HL-60/S4 treated with phorbol 12-myristate 13-acetate at 8.2 ng/mL for 4 days and 3 days (cell line): ENCODE results near the gene TMEM259.

ENCODE experiments used
- in situ Hi-C: fragments of 300-500 bp; cut with MboI; formaldehyde crosslinking; loops from 2 replicates; pipeline ENCODE4 v1.15.0; 2022; ENCODE audit warnings: low sequenced_read_pairs

The TMEM259 gene

DNA sequence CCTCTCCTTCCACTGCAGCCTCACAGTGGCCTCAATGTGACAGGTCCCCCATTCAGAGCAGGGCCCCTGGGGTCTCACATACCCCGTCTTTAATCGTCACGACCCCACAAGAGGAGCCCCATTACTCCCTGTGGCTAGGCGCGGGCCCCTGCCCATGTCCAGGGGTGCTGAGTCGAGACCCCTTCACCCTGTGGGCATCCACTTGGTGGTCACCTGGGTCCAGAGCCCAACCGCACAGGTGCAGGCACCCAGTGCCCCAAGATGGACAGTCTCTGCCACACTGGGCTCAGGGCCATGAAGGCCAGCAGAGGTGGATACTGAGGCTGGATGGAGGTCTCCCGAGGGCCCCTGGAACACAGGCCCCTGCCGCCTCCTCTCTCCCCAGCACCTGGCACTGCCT lies 3.0 kb downstream of the TMEM259 start:
- in situ Hi-C loops: no loop called here

DNA sequence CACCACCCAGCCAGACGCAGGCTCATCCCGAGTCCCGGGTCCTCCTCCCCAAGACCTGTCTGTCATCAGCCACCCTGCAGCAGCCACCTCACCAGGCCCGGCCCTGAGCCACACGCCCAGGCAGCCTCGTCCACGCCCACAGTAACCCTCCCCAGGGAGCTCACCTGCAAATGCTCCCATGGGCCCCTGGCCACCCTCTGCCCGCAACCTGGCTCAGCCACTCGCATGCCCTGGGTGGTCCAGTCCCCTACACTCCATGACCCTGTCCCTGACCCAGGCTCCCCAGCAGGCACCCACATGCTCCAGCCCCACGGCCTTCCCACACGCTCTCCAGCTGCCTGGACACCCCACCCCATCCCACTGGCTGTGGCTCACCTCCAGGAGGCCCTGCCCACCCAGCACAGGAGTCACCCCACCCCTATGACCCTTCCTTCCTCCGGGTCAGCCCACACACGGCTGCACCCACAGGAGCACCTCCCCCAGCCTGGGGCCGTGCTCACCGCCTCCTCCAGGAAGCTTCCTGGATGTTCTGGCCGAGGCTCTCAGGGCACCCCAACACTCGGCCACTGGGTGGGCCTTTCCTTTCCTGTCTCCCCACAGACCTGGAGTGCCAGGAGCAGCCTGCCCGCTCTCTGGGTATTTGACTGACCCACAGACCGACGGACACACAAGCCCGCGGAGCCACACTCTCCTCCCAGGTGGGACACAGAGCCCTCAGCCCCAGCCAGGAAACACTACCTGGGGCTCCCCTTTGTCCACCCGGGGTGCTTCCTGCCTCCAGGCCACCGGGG lies 3.6 kb downstream of the TMEM259 start:
- in situ Hi-C loops: no loop called here

DNA sequence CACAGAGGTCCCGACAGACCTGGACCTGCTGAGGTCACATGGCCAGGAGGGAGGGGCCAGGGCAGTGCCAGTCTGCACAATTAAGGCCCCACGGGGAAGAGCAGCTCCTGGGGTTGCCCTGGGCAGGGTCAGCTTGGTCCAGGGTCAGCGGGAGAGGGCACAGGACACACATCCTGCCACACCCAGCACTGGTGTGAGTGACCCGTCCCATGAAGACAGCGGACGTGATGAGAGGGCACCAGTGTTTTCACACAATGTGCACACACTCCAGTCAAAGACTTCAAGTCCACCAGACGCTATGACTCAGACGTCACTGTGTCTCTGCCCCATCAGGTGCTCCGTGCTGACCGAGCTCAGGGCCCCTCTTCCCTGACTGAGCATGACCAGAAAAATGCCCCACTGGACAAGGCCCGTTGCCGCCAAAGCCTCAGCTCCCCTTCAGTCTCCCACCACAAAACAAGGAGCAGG lies 4.2 kb downstream of the TMEM259 start:
- in situ Hi-C loops: no loop called here

DNA sequence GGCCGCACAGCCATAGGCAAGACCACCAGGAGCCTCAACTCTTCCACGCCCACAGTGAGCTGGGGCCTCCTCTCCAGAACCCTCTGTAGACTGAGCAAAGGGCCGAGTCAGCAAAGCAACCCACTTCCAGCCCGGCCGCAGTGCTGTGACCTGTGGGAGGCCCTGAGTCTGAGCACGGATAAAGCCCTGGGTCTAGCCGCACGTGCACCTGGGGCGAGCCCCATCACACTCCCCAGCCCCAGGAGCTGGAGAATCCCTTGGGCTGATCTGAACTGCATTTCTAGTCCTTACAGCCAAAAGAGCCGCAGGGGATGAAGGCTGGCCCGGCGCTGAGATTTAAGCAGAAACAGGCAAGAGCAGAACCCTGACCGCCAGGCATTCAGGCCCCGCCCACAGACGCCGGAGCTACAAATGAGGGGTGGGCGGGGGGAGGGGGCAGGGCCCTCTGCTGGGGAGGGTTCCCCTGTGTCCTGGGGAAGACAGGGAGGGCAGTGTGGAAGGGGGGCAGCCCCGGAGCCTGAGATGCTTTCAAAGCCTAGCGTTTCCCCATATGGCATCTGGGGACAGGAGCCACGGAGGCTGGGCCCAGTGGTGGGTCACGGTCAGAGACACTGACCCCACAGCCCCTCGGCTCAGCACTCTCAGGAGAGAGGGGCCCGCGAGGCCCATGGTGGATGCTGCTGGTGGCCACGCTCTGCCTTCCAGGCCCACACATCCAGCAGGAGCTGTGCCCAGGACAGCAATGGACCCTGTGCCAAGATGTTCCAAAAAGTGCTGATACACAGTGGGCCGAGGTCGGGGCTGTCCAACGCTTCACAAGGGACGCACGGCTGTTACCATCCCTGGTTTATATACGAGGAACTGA lies 4.9 kb downstream of the TMEM259 start:
- in situ Hi-C loops: no loop called here

DNA sequence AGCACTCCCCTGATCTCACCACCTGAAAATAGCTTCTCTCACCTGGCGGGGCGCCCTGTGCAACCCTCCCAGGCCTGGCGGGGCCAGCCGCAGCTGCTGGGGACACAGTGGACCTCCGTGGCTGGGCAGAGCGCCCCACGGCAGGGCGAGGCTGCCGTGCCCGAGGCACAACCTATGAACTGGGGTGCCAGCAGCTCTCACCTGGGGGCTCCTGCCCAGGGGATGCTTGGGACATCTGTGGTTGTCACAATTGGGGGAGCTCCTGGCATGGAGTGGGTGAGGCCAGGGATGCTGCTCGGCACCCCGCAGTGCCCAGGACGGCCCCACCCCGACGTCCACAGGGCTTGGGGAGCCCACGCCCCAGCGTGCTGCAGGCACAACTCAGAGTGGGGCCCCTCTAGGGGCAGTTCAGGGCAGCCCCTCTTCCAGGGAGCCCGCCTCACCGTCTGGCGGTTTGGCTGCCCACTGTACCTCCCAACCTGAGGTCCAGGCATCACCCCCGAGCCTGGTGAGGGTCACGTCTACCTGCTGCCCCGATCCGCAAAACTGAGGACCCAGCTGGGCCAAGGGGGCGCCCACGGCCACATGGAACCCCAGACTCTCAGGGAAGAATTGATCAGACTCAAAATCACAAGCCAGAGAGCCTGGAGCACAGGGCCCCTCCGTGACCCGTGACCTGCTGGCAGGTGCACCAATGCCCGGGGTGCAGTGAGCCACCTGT lies 5.7 kb downstream of the TMEM259 start:
- in situ Hi-C loops: no loop called here

DNA sequence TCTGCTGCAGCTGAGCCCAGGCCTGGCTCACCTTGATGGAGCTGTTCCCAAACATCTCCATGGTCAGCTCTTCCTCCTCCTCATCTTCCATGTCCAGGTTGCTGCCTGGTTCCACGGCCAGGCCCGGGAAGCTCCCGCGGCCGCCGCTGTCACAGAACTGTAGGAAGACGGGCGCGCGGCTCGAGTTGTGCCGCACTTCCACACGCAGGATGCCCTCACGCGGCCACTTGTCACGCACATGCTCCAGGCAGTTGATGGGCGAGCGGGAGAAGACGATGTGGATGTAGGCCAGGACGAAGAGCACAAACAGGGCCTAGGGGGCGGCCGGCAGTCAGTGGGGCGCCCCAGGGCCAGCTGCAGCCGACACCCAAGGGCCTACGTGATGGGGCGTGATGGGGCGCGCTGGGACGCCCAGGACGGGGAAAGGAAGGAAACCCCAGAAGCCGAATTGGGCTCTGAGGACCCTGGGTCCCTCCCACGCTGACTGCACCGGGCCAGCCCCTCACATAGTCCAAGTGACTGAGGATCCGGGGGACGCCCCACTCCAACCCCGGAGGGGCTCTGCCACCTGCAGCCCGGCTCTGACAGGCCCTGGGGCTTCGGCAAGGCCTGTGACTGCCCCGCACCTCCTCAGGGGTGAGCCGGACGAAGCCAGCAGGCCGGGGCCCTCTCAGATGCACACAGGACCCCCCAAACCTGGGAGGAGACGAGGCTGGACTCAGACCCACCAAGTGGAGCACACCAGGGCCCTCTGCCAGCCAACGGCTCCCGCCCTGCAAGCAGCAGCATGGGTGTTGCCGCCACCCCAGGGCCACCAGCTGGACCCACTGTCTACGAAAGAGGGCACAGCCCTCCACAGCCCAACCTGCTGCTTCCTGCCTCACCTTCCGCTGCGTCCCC lies 6.5 kb downstream of the TMEM259 start:
- in situ Hi-C loops: no loop called here

DNA sequence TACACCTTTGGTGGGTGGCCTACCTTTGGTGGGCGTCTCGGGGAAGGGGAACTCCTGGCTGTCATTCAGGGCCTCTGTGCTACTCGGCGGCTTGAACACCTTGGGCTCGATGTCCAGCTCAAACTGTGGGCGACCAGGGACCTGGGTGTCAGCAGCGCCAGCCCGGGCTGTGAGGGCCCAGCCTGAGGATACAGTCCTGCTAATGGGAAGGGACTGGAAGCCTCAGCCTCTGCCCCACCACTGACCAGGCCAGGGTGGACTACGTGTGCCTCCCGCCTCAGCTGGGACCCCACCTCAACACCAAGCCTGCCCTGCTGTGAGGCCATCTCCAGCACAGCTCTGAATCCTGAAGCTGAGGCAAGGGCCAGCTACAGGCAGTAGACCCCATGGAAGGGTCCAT lies 7.7 kb downstream of the TMEM259 start:
- in situ Hi-C loops: no loop called here

DNA sequence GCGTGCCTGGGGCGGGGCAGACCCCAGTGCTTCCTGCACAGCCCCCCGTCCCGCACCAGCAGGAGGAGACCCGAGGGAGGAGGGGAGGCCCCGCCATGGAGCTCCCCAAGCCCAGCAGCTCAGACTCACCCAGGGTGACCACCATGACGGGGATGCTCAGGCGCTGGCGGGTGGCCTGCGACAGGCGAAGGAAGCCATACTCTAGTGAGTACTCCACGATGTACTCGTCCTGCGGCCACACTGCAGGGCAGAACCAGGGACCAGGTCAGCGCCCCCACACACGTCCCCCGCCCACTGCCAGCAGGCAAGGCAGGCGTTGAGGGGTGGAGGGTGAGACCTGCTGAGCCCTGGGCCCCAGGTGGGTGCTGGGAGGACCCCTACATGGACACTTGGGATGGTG lies 8.6 kb downstream of the TMEM259 start:
- in situ Hi-C loops: no loop called here

DNA sequence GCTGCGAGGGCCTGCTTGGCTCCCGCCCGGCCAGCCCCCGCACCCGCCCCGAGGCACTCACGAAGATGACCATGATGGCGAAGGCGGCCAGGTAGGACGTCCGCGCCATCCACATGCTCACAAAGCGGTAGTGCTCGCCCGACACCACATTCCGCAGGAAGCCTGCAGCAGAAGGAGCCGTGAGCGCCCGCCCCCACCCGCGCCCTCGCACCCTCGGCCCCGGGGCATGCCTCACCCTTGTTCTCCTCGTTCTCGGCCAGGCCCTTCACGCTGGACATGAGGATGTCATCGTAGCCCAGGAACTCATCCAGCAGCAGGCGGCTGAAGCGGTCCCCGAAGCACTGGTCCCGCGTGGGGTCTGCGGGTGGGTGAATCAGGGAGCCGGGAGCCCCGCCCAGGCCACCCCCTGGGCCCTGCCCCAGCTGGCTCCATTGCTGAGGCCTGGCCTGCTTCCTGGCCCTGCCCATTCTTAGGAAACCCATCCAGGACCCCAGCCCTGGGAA lies 9.0 kb downstream of the TMEM259 start:
- in situ Hi-C loops: no loop called here

DNA sequence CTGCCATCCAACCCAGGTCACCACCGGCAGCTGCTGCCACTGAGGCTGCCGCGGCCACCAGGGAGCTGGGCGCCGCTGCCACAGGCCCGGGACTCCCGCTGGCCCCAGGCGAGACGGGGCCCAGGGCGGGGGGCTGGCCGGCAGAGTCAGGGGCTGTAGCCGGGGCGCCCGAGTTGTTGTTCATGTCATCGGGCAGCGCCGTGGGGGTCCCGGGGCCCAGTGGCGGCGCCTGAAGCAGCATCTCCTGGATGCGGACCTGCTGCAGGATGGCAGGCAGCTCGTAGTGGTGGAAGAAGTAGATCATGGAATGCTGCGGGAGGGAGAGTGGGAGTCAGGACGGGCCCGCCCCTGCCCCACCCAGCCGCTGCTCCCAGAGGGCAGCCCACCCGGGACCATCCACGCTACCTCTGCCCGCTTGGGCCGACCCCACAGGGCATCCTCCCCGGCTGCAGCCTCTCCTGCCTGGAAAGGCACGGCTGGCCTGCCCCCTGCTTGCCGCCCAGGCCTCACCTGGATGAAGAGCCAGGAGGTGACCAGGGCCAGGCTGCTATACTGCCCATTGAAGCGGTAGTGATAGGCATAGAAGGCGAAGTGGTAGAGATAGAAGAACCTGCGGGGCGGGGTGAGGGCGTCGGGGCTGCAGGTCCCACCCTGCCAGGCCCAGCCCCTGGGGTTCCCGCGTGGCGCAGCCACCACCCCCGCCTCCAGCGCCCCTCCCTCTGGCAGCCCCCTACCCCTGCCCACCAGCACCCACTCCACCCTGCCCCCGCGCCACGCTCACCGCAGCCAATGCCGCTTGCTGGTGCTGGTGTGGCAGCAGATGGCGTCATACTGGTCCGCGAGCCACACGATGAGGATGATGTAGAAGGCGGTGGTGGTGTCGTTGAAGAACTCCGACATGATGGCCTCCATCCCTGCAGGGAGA lies 10.1 kb downstream of the TMEM259 start:
- in situ Hi-C loops: no loop called here

DNA sequence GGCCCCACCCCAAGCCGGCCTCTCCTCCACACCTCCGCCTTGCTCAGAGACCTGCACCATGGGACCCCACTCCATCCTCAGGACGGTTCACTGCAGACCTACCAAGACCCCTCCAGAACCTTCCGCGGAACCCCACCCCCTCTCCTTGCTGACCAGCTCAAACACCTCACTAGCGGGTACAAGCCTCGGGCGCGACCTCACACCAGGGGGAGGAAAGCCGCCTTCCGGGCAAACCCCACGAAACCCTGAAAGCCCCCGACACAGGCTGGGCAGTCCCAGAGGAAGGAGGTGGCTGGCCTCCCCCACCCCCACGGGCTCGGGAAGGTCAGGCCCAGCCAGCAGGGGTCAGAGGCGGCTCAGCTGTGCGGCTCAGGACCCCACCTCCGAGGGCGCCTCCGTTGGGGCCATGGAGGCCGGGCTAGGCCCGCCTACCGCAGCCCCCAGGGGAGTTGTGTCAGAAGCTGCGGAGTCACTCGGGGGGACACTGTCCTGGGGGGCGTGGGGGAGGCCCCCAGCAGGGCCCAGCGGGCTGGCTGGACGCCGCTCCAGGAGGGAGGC lies 10.9 kb downstream of the TMEM259 start:
- in situ Hi-C loops: no loop called here

DNA sequence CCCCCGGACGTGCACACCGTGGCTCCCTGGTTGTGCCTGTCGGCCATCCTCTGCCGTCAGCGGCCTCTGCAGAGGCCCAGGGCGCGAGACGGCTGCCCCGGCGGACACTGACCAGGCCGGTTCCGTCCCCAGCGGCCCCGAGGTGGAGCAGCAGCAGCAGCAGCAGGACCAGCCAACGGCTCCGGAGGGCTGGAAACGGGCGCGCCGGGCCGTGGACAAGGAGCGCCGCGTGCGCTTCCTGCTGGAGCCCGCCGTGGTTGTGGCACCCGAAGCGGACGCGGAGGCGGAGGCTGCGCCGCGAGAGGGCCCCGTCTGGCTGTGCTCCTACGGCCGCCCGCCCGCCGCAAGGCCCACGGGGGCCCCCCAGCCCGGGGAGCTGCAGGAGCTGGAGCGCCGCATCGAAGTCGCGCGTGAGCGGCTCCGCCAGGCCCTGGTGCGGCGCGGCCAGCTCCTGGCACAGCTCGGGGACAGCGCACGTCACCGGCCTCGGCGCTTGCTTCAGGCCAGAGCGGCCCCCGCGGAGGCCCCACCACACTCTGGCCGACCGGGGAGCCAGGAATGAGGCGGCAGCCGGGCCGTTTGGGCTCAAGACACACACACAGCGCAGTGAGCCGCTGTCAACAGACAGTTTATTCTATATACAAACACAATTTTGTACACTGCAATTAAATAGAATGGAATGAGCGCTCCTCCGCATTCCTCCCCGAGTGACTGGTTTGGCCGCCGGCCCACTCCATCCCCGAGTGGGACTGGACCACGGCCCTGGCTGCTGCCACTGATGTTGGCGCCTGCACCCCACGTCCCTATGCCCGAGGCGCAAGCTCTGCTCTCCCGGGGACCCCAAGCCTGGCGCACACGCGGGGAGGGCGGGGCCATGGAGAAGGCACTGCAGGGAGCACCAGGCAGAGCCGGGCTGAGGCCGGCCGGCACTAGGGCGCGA lies 11.6 kb downstream of the TMEM259 start:
- in situ Hi-C loops: no loop called here

DNA sequence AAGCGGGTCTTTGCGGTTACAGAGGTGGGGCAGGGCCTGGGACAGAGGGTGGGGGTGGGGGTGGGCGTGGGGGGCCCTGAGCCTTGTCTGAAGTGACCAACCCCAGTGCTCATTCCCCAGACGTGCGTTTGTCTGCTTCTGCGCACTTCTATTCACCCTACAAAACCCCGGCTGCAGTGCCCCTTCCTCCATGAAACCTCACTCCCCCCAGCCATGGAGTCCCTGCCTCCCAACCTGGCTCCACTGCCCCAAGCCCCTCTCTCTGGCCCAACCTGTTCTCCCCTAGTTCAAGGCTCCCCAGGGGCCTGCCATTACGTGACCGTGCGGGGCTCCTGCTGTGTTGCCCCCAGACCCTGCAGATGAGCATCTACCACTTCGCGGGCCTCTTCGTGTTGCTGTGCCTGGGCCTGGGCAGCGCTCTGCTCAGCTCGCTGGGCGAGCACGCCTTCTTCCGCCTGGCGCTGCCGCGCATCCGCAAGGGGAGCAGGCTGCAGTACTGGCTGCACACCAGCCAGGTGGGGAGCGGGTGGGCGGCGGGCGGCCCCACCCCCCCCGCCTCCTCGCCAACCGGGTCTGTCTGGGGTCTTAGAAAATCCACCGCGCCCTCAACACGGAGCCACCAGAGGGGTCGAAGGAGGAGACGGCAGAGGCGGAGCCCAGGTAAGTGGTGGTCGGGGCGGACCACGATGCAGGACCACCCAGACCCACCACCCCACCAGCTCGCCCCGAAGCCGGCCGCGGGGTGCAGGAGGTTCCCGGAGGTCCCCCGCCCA lies 12.5 kb downstream of the TMEM259 start:
- in situ Hi-C loops: no loop called here

DNA sequence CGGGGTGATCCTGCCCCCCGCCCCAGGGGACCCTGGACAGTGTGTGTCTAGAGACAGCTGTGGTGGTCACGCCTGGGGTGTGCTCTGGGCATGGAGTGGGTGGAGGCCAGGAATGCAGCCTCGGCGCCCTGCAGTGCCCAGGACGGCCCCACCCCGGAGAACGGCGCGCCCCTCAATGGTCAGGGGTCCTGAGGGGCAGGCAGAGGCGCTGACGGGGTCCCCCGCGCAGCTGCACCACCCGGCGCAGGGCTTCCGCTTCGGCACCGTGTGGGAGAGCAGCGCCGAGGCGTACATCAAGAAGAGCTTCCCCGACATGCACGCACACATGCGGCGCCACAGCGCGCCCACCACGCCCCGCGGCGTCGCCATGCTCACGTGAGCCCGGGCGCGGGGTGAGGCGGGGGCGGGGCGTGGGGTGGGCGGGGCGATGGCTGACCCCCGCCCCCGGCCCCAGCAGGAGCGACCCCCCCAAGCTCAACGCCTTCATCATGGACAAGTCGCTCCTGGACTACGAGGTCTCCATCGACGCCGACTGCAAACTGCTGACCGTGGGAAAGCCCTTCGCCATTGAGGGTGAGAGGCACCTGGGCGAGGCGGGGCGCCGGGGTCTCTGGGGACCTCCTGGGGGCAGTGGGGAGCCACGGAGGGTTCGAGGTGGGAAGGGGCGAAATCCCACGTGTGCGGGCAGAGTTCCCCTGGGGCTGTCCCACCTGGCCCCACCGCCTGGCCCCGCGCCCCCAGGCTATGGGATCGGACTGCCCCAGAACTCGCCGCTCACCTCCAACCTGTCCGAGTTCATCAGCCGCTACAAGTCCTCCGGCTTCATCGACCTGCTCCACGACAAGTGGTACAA lies 13.3 kb downstream of the TMEM259 start:
- in situ Hi-C loops: no loop called here

DNA sequence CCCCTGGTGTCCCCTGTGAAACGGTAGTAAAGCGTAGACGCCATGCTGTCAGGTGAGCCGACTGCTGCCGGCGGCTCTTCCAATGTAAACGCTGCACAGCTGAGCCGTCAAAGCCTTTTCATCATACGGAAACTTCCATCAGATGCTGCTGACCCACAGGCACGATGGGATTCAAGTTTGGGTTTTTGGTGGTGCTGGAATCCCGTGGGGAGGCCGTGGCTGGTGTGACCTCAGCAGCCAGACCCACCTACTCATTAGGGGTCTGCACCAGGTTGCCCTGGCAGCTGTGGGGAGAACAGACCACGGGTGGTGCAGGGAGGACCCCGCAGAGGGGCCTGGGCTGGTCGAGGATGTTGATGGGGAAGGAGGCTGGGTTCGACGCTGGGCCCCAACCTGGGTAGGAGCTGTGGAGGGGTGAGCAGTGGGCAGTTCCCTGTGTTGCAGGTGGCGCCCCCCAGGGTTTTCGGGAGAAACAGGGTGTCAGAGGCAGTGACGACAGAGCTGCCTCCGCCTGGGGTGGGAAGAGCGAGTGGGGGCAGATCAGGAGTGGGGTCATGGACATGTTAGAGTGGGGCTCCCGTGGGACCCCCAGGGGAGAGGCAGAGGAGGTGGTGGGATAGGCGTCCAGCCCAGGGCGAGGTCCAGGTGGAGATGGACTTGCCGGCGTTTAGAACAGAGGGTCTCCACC lies 14.1 kb downstream of the TMEM259 start:
- in situ Hi-C loops: no loop called here
